H1 (cell line): ENCODE data around the gene CHSY1.

Source experiments
- CHD2 ChIP-seq: IDR thresholded peaks from 2 replicates; pipeline ENCODE4 v1.6.1; 2012; ENCODE audit warnings: low read length, improper control_type of control experiment
- CTCF ChIP-seq, 3 experiments: IDR thresholded peaks; 1 replicate in 2 of 3; 2 replicates in 1 of 3; pipeline versions ENCODE4 v1.5.1 to v1.6.1; 2011; ENCODE audit warnings: low read length in 3 of 3, mild to moderate bottlenecking in 3 of 3, inconsistent platforms in 2 of 3, low read depth in 1 of 3, moderate library complexity in 1 of 3; ENCODE audit not compliant: insufficient read depth in 1 of 3; ENCODE audit errors: control extremely low read depth in 1 of 3
- E2F6 ChIP-seq: IDR thresholded peaks from 2 replicates; pipeline ENCODE4 v1.6.1; 2012; ENCODE audit warnings: inconsistent platforms
- EGR1 ChIP-seq: IDR thresholded peaks from 2 replicates; pipeline ENCODE4 v1.6.1; 2011; ENCODE audit warnings: low read depth, low read length, borderline replicate concordance
- EZH2 ChIP-seq: fragments of 200-600 bp; sonication (generic); IDR thresholded peaks from 2 replicates; pipeline ENCODE4 v1.7.1; 2012; ENCODE audit warnings: low read depth, mild to moderate bottlenecking, moderate library complexity, low read length, inconsistent platforms; ENCODE audit not compliant: severe bottlenecking
- GABPA ChIP-seq: IDR thresholded peaks from 2 replicates; pipeline ENCODE4 v1.6.1; 2011; ENCODE audit warnings: mild to moderate bottlenecking, low read length, moderate library complexity, borderline replicate concordance; ENCODE audit not compliant: insufficient read depth
- GTF2F1 ChIP-seq: IDR thresholded peaks from 2 replicates; pipeline ENCODE4 v1.6.1; 2012; ENCODE audit warnings: low read depth, low read length, improper control_type of control experiment, borderline replicate concordance
- MAFK ChIP-seq: IDR thresholded peaks from 2 replicates; pipeline ENCODE4 v1.6.1; 2012; ENCODE audit warnings: low read depth, mild to moderate bottlenecking, improper control_type of control experiment, low read length
- POLR2A ChIP-seq, 2 experiments: IDR thresholded peaks; 1 replicate in 1 of 2; 2 replicates in 1 of 2; pipeline ENCODE4 v1.6.1; 2011; ENCODE audit warnings: low read depth in 2 of 2, low read length in 2 of 2, mild to moderate bottlenecking in 2 of 2; ENCODE audit errors: control extremely low read depth in 1 of 2
- POLR2AphosphoS5 ChIP-seq: IDR thresholded peaks from 2 replicates; pipeline ENCODE4 v1.6.1; 2011; ENCODE audit warnings: low read depth, low read length
- SAP30 ChIP-seq: fragments of 300-600 bp; sonication (generic); IDR thresholded peaks from 2 replicates; pipeline ENCODE4 v1.7.1; 2012; ENCODE audit warnings: low read length, moderate library complexity, mild to moderate bottlenecking, inconsistent platforms; ENCODE audit not compliant: insufficient read depth, insufficient replicate concordance
- SIN3A ChIP-seq, 2 experiments: IDR thresholded peaks in 1 of 2; conservative IDR thresholded peaks in 1 of 2; 2 replicates each; pipeline ENCODE4 v1.6.1; 2011 to 2012; ENCODE audit warnings: low read length in 2 of 2, improper control_type of control experiment in 1 of 2, low read depth in 1 of 2, mild to moderate bottlenecking in 1 of 2
- SP1 ChIP-seq: IDR thresholded peaks from 2 replicates; pipeline ENCODE4 v1.6.1; 2011; ENCODE audit warnings: low read depth, low read length
- YY1 ChIP-seq: IDR thresholded peaks from 2 replicates; pipeline ENCODE4 v1.6.1; 2011; ENCODE audit warnings: low read depth, mild to moderate bottlenecking, low read length

- TF ChIP-seq CHD2, result no peak
- no peak for TF ChIP-seq GABPA
- TF ChIP-seq EZH2, result no peak
- TF ChIP-seq MAFK, result no peak
- TF ChIP-seq GTF2F1, result no peak
- TF ChIP-seq POLR2A (IDR thresholded peaks at IDR 0.05; ENCODE audit: control extremely low read depth in 1 of 2, low read depth in 2 of 2, low read length in 2 of 2), result no peak
- no peak for TF ChIP-seq YY1
- no peak for TF ChIP-seq CTCF (IDR thresholded peaks at IDR 0.05; ENCODE audit: control extremely low read depth in 1 of 3, insufficient read depth in 1 of 3, low read depth in 1 of 3, low read length in 3 of 3)
- TF ChIP-seq POLR2AphosphoS5, result no peak
- no peak for TF ChIP-seq SIN3A (conservative IDR thresholded peaks at IDR 0.05 in 1 of 2, IDR thresholded peaks at IDR 0.05 in 1 of 2; ENCODE audit: low read depth in 1 of 2, low read length in 2 of 2)
- TF ChIP-seq E2F6, result no peak
- no peak for TF ChIP-seq SAP30
- TF ChIP-seq SP1, result no peak
- TF ChIP-seq EGR1, result no peak
Measured at GRCh38 chr15:101158166-101159095, 93.4 kb downstream of the CHSY1 start.
